Activated CD4-positive, alpha-beta memory T cell treated with anti-CD3 and anti-CD28 coated beads, Interleukin-2, amount 10 ng/mL, durations not matched to agents 7 days and 5 days (primary cell): ENCODE measurements around the gene DNAJC13. TPM values are rescaled to one million over a fixed set of nuclear protein-coding genes. Genes with fewer than 3 reads are reported as not detected.

Source experiments
- CTCF ChIA-PET: fragments of 350-600 bp; sonication (Branson Sonifier 250); formaldehyde crosslinking; loops from one replicate; lab custom pipeline; 2021; ENCODE audit warnings: antibody characterized with exemption, inconsistent platforms; lab: Charles Lee
- POLR2A ChIA-PET: fragments of 350-600 bp; sonication (Branson Sonifier 250); formaldehyde crosslinking; loops from one replicate; lab custom pipeline; 2021; ENCODE audit warnings: antibody characterized with exemption; lab: Charles Lee
- DNase-seq: peaks from one replicate; pipeline ENCODE4 v3.0.0-alpha.2; 2020
- H3K27ac Mint-ChIP-seq: one replicate; pipeline ENCODE4 v1.8.0; 2021; ENCODE audit warnings: mild to moderate bottlenecking, mixed read lengths
- H3K27me3 Mint-ChIP-seq: one replicate; pipeline ENCODE4 v1.8.0; 2021; ENCODE audit warnings: mixed read lengths
- H3K36me3 Mint-ChIP-seq: one replicate; pipeline ENCODE4 v1.8.0; 2021; ENCODE audit warnings: low read depth, mixed read lengths
- H3K4me1 Mint-ChIP-seq: one replicate; pipeline ENCODE4 v1.8.0; 2021; ENCODE audit warnings: mixed read lengths
- H3K4me3 Mint-ChIP-seq: one replicate; pipeline ENCODE4 v1.8.0; 2021; ENCODE audit warnings: mild to moderate bottlenecking, mixed read lengths
- H3K9me3 Mint-ChIP-seq: one replicate; pipeline ENCODE4 v1.8.0; 2021; ENCODE audit warnings: mixed read lengths
- total RNA-seq, 2 experiments: library from RNA; stranded (reverse); gene quantifications; one replicate each; pipeline ENCODE4 v1.2.3, GENCODE V29; 2021

The DNAJC13 gene
- total RNA-seq, 2 experiments from 2014 or later: 31.0 to 36.7 TPM

DNA sequence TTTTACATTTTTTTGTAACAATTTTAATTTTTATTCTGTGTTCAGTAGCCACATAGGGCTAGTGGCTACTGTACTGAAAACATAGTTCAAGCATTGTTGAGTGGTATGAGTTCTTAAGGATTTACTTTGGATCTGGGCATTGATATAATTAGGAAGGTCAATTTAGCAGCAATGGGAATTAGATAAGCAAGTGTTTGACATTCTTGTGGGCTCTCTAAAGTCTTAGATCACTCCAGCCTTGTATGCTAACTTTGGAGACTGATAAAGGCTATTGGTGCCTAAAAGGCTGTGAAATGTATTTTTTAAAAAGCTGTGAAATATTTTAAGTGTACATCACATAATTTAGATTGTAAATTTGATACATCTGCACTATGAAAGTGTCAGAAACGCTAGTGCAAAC, 2.5 kb upstream of the DNAJC13 start:
- no peaks in the 10 kb centered on the region for H3K36me3 Mint-ChIP-seq
- peaks cover 9% of the 10 kb centered on the region for H3K27me3 Mint-ChIP-seq
- ChIA-PET POLR2A (no interaction called here), CTCF (no interaction called here)
- peaks cover 21% of the 10 kb centered on the region for H3K4me1 Mint-ChIP-seq
- H3K4me3 Mint-ChIP-seq: no peak overlapping the region
- H3K9me3 Mint-ChIP-seq: no peaks in the 10 kb centered on the region
- no peak for DNase-seq
- no peak overlapping the region for H3K27ac Mint-ChIP-seq

DNA sequence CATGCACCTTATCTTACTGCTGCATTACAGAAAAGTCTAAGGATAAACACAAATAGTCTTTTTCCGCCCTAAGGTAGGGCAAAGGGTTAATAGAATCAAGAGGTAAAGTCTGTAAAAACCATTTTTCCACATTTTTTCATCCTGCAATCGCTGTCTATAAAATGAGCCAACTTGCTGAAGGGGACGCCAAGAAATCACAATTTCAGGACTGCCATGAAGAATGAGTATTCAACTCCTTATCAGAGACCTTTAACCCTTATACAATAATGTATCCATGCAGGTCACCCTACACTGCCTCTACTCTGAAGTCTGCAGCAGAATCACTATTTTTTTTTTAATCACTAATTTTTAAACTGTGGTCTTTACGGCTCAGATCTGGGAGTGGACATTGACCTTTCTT, 1.1 kb upstream of the DNAJC13 start:
- Mint-ChIP-seq H3K27ac (no peak overlapping the region), H3K9me3 (no peaks in the 10 kb centered on the region), H3K36me3 (peaks cover 8% of the 10 kb centered on the region), H3K4me1 (peaks cover 34% of the 10 kb centered on the region), H3K4me3 (peak overlapping the region; percentile 99), H3K27me3 (peaks cover 4% of the 10 kb centered on the region)
- ChIA-PET CTCF (interaction anchor here (2.1 kb wide), 1 partner anchor 16 kb away, joined by 9 read pairs; no protein-coding TSS in a partner anchor), POLR2A (interaction anchor here (1.9 to 2.2 kb wide), 2 partner anchors 11 to 244 kb away, joined by 9 to 15 read pairs; partner anchors contain the start of genes ACAD11 and UBA5)
- no peak for DNase-seq

DNA sequence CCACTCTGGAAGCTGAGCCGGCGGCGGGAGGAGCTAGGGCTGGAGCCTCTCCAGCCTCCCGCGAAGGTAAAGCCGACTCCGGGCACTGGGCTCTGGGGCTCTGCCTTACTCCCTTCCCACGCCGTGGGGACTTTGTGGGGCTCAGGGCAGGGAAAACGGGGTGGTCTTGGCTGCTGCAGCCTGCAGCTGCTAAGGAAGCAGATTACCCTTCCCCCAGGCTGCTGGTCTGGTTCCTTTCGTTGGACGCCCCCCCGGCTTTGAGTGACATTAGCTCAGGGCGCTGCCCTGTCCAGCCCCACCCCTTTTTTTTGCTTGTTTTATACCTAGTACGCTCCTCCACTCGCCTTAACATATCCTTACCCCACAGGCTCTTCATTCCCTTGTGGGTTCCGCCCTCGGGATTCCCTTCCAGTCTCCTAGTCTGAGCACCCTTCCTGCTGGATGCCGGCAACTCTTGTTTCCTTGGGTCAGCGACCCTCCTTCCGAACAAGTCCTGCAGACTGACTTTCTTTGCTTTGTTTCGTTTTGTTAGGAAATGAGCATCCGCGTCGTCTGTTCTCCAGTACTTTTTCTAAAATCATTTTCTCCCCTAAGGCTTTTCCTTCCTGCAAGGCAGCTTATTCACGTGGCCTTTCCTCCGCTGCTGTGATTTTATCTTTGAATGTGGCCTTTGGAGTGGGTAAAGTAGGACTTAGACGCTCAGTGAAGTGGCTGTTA, 551 bp downstream of the DNAJC13 start:
- Mint-ChIP-seq H3K27ac (peak overlapping the region; percentile 95), H3K27me3 (no peaks in the 10 kb centered on the region), H3K4me3 (peak overlapping the region; percentile 99), H3K9me3 (no peaks in the 10 kb centered on the region), H3K4me1 (peaks cover 34% of the 10 kb centered on the region), H3K36me3 (peaks cover 8% of the 10 kb centered on the region)
- peak; percentile 60 for DNase-seq
- POLR2A ChIA-PET: interaction anchor here (0.8 to 2.2 kb wide), 18 partner anchors 9 to 1392 kb away, joined by 3 to 15 read pairs (median 4); partner anchors contain the start of genes ACAD11, ASTE1, CDV3 and NEK11
- CTCF ChIA-PET: interaction anchor here (1.1 to 2.1 kb wide), 3 partner anchors 18 to 129 kb away, joined by 3 to 9 read pairs (median 3); no protein-coding TSS in a partner anchor

DNA sequence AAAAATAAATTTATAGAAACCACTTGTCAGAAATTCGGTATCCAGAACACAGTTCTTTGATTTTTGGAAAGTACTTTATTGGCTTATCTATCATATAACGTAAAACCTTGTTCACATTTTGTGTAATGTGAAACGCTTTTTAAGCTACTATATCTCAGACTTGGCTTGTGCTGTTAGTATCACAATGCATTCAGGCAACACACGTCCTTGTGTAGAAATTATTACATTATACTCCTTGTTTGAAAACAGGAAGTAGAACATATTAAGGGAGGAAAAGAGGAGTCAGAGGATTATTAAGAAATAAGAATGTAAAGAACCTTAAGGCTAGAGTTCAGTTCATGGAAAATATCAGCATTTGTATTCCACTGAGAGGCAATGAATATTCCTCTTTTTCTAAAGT, 1.6 kb downstream of the DNAJC13 start:
- peaks cover 39% of the 10 kb centered on the region for H3K4me1 Mint-ChIP-seq
- no peak for DNase-seq
- H3K36me3 Mint-ChIP-seq: peaks cover 8% of the 10 kb centered on the region
- CTCF ChIA-PET: no interaction called here
- POLR2A ChIA-PET: interaction anchor here (1.9 to 2.0 kb wide), 2 partner anchors 10 to 15 kb away, joined by 4 to 5 read pairs; no protein-coding TSS in a partner anchor
- H3K27ac Mint-ChIP-seq: no peak overlapping the region
- H3K4me3 Mint-ChIP-seq: peak overlapping the region; percentile 99
- H3K27me3 Mint-ChIP-seq: no peaks in the 10 kb centered on the region
- no peaks in the 10 kb centered on the region for H3K9me3 Mint-ChIP-seq

DNA sequence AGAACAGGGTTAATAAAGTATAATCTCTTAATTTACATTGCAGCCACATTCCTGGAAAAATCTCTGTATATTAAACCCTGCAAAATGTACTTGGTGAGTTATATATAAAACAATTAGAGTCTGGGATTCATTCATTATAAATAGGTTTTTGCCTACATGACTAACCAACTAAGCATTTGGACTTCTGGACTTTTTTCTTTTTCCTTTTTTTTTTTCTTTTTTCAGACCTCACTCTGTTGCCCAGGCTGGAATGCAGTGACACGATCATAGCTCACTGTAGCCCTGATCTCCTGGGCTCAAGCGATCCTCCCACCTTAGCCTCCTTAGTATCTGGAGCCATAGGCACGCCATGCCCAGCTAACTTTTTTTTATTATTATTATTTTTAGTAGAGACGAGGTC, 4.5 kb downstream of the DNAJC13 start:
- CTCF ChIA-PET: no interaction called here
- H3K9me3 Mint-ChIP-seq: no peaks in the 10 kb centered on the region
- H3K4me3 Mint-ChIP-seq: no peak overlapping the region
- no peak for DNase-seq
- POLR2A ChIA-PET: no interaction called here
- H3K4me1 Mint-ChIP-seq: peaks cover 29% of the 10 kb centered on the region
- H3K27me3 Mint-ChIP-seq: no peaks in the 10 kb centered on the region
- H3K36me3 Mint-ChIP-seq: peaks cover 14% of the 10 kb centered on the region
- no peak overlapping the region for H3K27ac Mint-ChIP-seq

DNA sequence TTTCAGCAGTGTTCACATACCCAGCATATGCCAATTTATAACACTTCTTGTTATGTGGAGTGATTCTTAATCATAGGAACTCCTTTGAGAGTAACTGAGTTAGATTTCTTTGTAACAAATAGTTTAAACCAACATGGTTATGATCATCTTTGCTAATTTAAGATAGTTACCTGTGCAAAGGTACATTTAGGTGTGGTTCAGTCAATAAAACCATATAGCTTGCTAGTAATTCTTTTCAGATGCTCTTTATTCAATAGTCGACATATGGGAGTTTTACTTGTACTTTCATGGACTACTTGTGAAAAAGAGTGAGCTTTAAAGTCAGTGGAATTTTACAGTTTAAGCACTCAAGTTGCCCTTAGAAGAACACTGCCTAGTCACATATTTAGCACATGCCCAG, 5.2 kb downstream of the DNAJC13 start:
- Mint-ChIP-seq H3K4me3 (no peak overlapping the region), H3K27me3 (no peaks in the 10 kb centered on the region), H3K9me3 (no peaks in the 10 kb centered on the region), H3K4me1 (peaks cover 29% of the 10 kb centered on the region), H3K36me3 (peaks cover 14% of the 10 kb centered on the region), H3K27ac (no peak overlapping the region)
- ChIA-PET CTCF (no interaction called here), POLR2A (interaction anchor here (1.4 kb wide), 1 partner anchor 9 kb away, joined by 6 read pairs; no protein-coding TSS in a partner anchor)
- DNase-seq: no peak

DNA sequence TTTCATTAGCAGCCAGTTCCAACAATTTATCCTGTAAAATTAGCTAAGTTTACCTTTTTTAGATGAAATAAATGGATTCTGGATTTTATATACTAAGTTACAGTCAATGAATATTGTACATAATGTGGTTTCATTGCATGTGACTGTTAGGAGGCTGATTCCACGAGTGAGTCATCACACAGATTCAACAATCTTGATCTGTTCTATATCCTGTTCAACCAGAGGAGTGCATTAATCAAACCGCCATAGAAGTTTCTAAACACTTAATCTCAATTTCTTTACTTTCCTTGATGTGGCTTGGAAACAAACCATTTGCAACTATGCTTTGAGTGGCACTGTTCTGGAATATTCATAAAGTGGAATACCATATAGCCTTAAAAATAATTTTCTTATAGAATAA, 15.3 kb downstream of the DNAJC13 start:
- ChIA-PET CTCF (no interaction called here), POLR2A (interaction anchor here (1.6 kb wide), 2 partner anchors 10 to 15 kb away, joined by 6 read pairs; partner anchors contain the start of gene DNAJC13)
- DNase-seq: no peak
- no peak overlapping the region for H3K4me3 Mint-ChIP-seq
- H3K27ac Mint-ChIP-seq: no peak overlapping the region
- H3K36me3 Mint-ChIP-seq: peaks cover 11% of the 10 kb centered on the region
- peaks cover 32% of the 10 kb centered on the region for H3K4me1 Mint-ChIP-seq
- H3K9me3 Mint-ChIP-seq: no peaks in the 10 kb centered on the region
- no peaks in the 10 kb centered on the region for H3K27me3 Mint-ChIP-seq

DNA sequence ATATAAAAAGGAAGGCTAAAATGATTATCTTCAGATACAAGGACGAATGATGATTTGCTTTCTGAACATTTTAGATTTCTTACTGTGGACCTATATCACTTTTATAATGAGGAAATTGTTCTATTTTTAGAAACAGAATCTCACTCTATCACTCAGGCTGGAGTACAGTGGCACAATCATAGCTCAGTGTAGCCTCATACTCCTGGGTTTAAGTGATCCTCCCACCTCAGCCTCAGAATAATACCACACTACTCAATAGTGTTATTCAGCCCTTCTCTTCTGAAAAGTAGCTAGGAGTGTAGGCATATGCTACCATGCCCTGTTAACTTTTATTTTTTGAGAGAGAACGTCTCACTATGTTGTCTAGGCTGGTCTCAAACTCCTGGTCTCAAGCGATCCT, 15.8 kb downstream of the DNAJC13 start:
- no peak for DNase-seq
- Mint-ChIP-seq H3K27ac (no peak overlapping the region), H3K36me3 (peaks cover 11% of the 10 kb centered on the region), H3K9me3 (no peaks in the 10 kb centered on the region), H3K27me3 (no peaks in the 10 kb centered on the region), H3K4me3 (no peak overlapping the region), H3K4me1 (peaks cover 32% of the 10 kb centered on the region)
- CTCF ChIA-PET: no interaction called here
- POLR2A ChIA-PET: interaction anchor here (1.6 kb wide), 1 partner anchor 15 kb away, joined by 6 read pairs; the partner anchor contains the start of gene DNAJC13

DNA sequence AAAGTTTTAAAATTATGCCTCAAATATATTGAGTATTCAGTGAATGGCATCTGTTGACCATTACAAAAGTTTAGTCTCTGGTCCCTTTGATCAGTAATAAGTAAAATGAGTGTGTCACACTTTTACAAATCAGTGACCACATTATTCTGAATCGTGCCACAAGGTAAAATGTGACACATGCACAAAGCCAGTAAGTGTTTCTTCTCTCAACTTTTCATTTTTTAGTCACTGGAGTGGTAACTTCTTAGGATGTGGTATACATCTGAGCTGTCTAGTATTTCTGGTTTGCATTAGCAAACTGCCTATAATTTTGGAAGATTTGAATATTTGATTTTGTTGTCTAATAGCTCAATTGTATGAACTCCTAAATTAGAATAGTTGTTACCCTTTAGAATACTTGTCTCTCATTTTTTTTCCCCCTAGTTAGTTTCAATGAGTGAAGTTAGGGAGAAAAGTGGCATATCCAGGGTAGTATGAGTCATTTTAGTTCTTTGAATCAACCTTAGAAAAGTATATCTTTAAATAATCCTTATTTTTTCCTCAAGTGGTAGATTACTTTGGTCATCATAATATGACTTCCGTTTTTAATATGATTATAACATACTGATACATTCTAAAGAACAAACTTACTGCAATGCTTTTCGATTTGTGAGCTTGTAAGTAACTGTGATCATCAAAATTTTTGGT, 18.1 kb downstream of the DNAJC13 start:
- POLR2A ChIA-PET: interaction anchor here (1.0 kb wide), 1 partner anchor 18 kb away, joined by 9 read pairs; the partner anchor contains the start of gene DNAJC13
- Mint-ChIP-seq H3K9me3 (no peaks in the 10 kb centered on the region), H3K27ac (peak overlapping the region; percentile 6), H3K4me3 (no peak overlapping the region), H3K4me1 (peaks cover 32% of the 10 kb centered on the region), H3K36me3 (peaks cover 22% of the 10 kb centered on the region), H3K27me3 (no peaks in the 10 kb centered on the region)
- DNase-seq: no peak
- CTCF ChIA-PET: no interaction called here

DNA sequence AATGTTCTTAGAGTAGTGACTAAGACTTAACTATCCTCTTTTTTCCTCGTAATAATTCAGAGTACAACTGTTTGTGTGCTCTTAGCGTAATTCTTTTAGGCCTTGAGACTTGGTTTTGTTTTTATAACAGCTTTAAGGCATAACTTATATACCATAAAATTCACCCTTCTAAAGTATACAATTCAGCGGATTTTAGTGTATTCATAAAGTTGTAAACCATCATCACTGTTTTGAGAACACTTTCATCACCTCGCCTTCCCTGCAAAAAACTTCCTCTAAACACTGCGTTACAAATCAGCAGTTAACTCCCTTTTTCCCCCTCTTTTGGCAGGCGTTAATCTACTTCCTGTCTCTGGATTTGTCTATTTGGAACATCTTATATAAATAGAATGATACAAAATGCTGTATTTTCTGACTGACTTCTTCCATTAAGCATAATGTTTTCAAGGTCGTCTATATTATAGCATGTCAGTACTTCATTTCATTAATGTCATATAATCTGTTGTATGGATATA, 18.7 kb downstream of the DNAJC13 start:
- Mint-ChIP-seq H3K36me3 (peaks cover 22% of the 10 kb centered on the region), H3K4me1 (peaks cover 32% of the 10 kb centered on the region), H3K4me3 (no peak overlapping the region), H3K9me3 (no peaks in the 10 kb centered on the region), H3K27me3 (no peaks in the 10 kb centered on the region), H3K27ac (no peak overlapping the region)
- ChIA-PET POLR2A (interaction anchor here (1.0 kb wide), 1 partner anchor 18 kb away, joined by 9 read pairs; the partner anchor contains the start of gene DNAJC13), CTCF (no interaction called here)
- DNase-seq: no peak

DNA sequence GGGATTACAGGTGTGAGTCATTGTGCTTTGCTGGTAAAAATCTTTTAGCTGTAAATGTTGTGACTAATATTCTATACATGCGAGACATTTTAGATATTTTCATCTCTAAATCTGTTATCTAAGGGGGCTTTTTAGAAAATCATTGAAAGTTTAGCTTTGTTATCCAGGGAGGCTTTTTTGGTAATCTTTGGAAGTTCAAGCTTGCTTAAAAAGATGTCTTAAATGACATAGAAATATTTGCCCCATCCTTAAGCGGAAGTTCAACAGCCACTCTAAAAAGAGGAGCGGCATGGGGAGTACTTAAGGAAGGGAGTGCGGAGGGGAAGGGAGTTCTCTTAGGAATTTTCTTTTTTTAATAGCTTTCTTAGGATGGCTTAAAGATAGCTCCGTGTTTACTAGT, 26.1 kb downstream of the DNAJC13 start:
- ChIA-PET POLR2A (no interaction called here), CTCF (interaction anchor here (1.6 kb wide), 1 partner anchor 19 kb away, joined by 4 read pairs; no protein-coding TSS in a partner anchor)
- peaks cover 8% of the 10 kb centered on the region for H3K4me1 Mint-ChIP-seq
- peaks cover 16% of the 10 kb centered on the region for H3K36me3 Mint-ChIP-seq
- H3K27me3 Mint-ChIP-seq: no peaks in the 10 kb centered on the region
- no peak for DNase-seq
- H3K4me3 Mint-ChIP-seq: no peak overlapping the region
- no peak overlapping the region for H3K27ac Mint-ChIP-seq
- no peaks in the 10 kb centered on the region for H3K9me3 Mint-ChIP-seq

DNA sequence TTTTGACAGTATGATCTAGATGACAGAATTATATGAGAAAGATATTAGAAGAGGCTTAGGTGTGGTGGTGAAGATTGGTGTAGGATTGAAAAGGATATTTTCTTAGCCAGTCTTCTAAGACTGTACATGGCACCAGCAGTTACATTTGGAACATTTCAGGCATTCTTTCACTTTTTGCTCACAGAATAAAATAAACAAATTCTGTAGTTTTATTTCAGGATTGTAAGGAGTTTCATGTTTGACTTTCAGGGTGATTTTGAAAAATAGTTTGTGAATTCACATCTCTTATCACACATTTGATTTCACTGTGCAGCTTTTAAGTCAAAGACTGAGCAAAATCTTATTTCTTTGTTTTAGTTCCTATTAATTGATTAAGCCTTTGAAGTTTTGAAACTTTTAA, 27.1 kb downstream of the DNAJC13 start:
- Mint-ChIP-seq H3K27me3 (no peaks in the 10 kb centered on the region), H3K36me3 (peaks cover 13% of the 10 kb centered on the region), H3K9me3 (no peaks in the 10 kb centered on the region), H3K4me1 (peaks cover 8% of the 10 kb centered on the region), H3K27ac (no peak overlapping the region), H3K4me3 (no peak overlapping the region)
- ChIA-PET POLR2A (no interaction called here), CTCF (no interaction called here)
- DNase-seq: no peak

DNA sequence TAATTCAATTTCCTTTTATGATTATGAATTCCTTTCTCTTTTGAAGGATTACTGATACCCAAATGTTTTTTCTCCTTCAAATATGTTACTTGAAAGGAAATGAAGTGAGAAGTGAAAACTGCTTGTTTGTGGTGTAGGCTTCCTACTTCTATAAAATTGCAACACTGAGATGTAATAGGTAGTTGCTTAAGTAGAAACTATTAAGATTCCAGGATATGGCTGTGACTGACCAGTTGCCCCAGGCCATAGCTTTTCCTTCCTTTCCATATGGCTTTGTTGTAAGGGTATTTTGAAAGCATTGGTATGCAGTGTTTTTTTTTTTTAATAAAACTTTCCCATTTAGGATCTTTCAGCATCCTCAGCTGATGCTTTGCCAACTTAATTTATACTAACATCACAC, 28.5 kb downstream of the DNAJC13 start:
- peaks cover 8% of the 10 kb centered on the region for H3K4me1 Mint-ChIP-seq
- H3K27me3 Mint-ChIP-seq: no peaks in the 10 kb centered on the region
- CTCF ChIA-PET: no interaction called here
- H3K27ac Mint-ChIP-seq: no peak overlapping the region
- no peak for DNase-seq
- H3K4me3 Mint-ChIP-seq: no peak overlapping the region
- H3K9me3 Mint-ChIP-seq: no peaks in the 10 kb centered on the region
- POLR2A ChIA-PET: interaction anchor here (0.8 kb wide), 1 partner anchor 8 kb away, joined by 3 read pairs; no protein-coding TSS in a partner anchor
- peaks cover 13% of the 10 kb centered on the region for H3K36me3 Mint-ChIP-seq
